ENCODE results near the gene SCYGR1. TPM values are rescaled to one million over a fixed set of nuclear protein-coding genes. Genes with fewer than 3 reads are reported as not detected.

The SCYGR1 gene
- total RNA-seq, 1 experiment from 2014 or later, result not detected

- Histone ChIP-seq H3K4me2 (no peak overlapping the region), H3K9me3 (ENCODE audit: insufficient read depth, low read depth) (no peaks in the 10 kb centered on the region), H3K79me2 (ENCODE audit: low read depth) (peaks cover 7% of the 10 kb centered on the region; the same call in 1 of the 2 replicates), H3K4me1 (replicated peaks; ENCODE audit: insufficient read depth) (peaks cover 26% of the 10 kb centered on the region), H3K36me3 (ENCODE audit: low read depth) (no peaks in the 10 kb centered on the region), H3K27ac (peak overlapping the region; percentile 32; the same call in 1 of the 2 replicates), H3F3A (ENCODE audit: insufficient read depth, low read depth) (peaks cover 10% of the 10 kb centered on the region), H3K9me2 (ENCODE audit: insufficient read depth) (no peaks in the 10 kb centered on the region), H2AFZ (no peak overlapping the region), H3K27me3 (ENCODE audit: insufficient read depth, low read depth) (no peaks in the 10 kb centered on the region), H3K4me3 (no peak overlapping the region), H4K20me1 (ENCODE audit: insufficient read depth) (no peaks in the 10 kb centered on the region)
- no peak for DNase-seq
- no TSS peak for BruUV-seq (replicated peaks)
- intact Hi-C loops (cut with micrococcal nuclease; ENCODE audit: unreplicated experiment), result loop anchor here (10.0 kb wide), 1 partner anchor 642 kb away; no protein-coding TSS in a partner anchor
- POLR2A ChIA-PET (ENCODE audit: unreplicated experiment), result no interaction called here
- CTCF ChIA-PET, result interaction anchor here (0.6 kb wide), 1 partner anchor 237 kb away, joined by 8 read pairs; no protein-coding TSS in a partner anchor
- TF ChIP-seq CTCF (conservative IDR thresholded peaks at IDR 0.05) (no peak), EZH2 (IDR thresholded peaks at IDR 0.05; ENCODE audit: low read depth) (no peak)
These were observed 14.6 kb upstream of the SCYGR1 start for GRCh38 chr2:227402321-227402720.

GRCh38 chr2:227401550-227401949 lies 13.8 kb upstream of the SCYGR1 start:
- Histone ChIP-seq H3K4me1 (replicated peaks; ENCODE audit: insufficient read depth) (peaks cover 18% of the 10 kb centered on the region), H3K36me3 (ENCODE audit: low read depth) (no peaks in the 10 kb centered on the region), H3K79me2 (ENCODE audit: low read depth) (no peaks in the 10 kb centered on the region), H3K4me2 (no peak overlapping the region), H3K9me3 (ENCODE audit: insufficient read depth, low read depth) (no peaks in the 10 kb centered on the region), H3F3A (ENCODE audit: insufficient read depth, low read depth) (peaks cover 2% of the 10 kb centered on the region; the same call in 1 of the 2 replicates), H3K4me3 (no peak overlapping the region), H3K27ac (no peak overlapping the region), H4K20me1 (ENCODE audit: insufficient read depth) (no peaks in the 10 kb centered on the region), H3K27me3 (ENCODE audit: insufficient read depth, low read depth) (no peaks in the 10 kb centered on the region), H3K9me2 (ENCODE audit: insufficient read depth) (no peaks in the 10 kb centered on the region), H2AFZ (no peak overlapping the region; the same call in 1 of the 2 replicates)
- no TSS peak for BruUV-seq (replicated peaks)
- no peak for DNase-seq
- intact Hi-C loops (cut with micrococcal nuclease; ENCODE audit: unreplicated experiment), result loop anchor here (10.0 kb wide), 1 partner anchor 643 kb away; no protein-coding TSS in a partner anchor
- TF ChIP-seq EZH2 (IDR thresholded peaks at IDR 0.05; ENCODE audit: low read depth), result no peak
- TF ChIP-seq CTCF (conservative IDR thresholded peaks at IDR 0.05), result no peak
- ChIA-PET POLR2A (ENCODE audit: unreplicated experiment) (no interaction called here), CTCF (no interaction called here)

GRCh38 chr2:227398684-227399670 lies 11.2 kb upstream of the SCYGR1 start:
- no TSS peak for BruUV-seq (replicated peaks)
- H3K4me2 ChIP-seq, result no peak overlapping the region
- CTCF ChIA-PET, result no interaction called here

More at GRCh38 chr2:227398684-227399670, 11.2 kb upstream of the SCYGR1 start:
- no peak for TF ChIP-seq CTCF (conservative IDR thresholded peaks at IDR 0.05)
- TF ChIP-seq EZH2 (IDR thresholded peaks at IDR 0.05; ENCODE audit: low read depth), result no peak
- no peaks in the 10 kb centered on the region for H4K20me1 ChIP-seq (ENCODE audit: insufficient read depth)
- H3K27me3 ChIP-seq (ENCODE audit: insufficient read depth, low read depth), result no peaks in the 10 kb centered on the region
- H3K79me2 ChIP-seq (ENCODE audit: low read depth), result no peaks in the 10 kb centered on the region
- POLR2A ChIA-PET (ENCODE audit: unreplicated experiment), result no interaction called here
- H3F3A ChIP-seq (ENCODE audit: insufficient read depth, low read depth), result no peaks in the 10 kb centered on the region
- H3K27ac ChIP-seq, result no peak overlapping the region
- no peak for DNase-seq
- no peak overlapping the region for H3K4me3 ChIP-seq
- H3K36me3 ChIP-seq (ENCODE audit: low read depth), result no peaks in the 10 kb centered on the region
- intact Hi-C loops (cut with micrococcal nuclease; ENCODE audit: unreplicated experiment), result no loop called here
- H2AFZ ChIP-seq, result no peak overlapping the region
- no peaks in the 10 kb centered on the region for H3K9me2 ChIP-seq (ENCODE audit: insufficient read depth)
- peaks cover 8% of the 10 kb centered on the region; the same call in 1 of the 2 replicates for H3K4me1 ChIP-seq (replicated peaks; ENCODE audit: insufficient read depth)
- no peaks in the 10 kb centered on the region for H3K9me3 ChIP-seq (ENCODE audit: insufficient read depth, low read depth)

Measured in PC-9 (cell line).